Testis (tissue), 3 donors: ENCODE measurements around the gene P3H2. TPM values are rescaled to one million over a fixed set of nuclear protein-coding genes. Genes with fewer than 3 reads are reported as not detected.

Experiments
- DNase-seq: peaks from one replicate; pipeline ENCODE4 v3.0.0-alpha.2; 2019
- H3K27ac ChIP-seq, 2 donors: fragments of 200-600 bp; sonication (generic); one replicate each; pipeline ENCODE4 v1.5.1; 2019
- H3K27me3 ChIP-seq: fragments of 200-600 bp; sonication (generic); one replicate; pipeline ENCODE4 v1.5.1; 2019
- H3K36me3 ChIP-seq: fragments of 200-600 bp; sonication (generic); one replicate; pipeline ENCODE4 v1.5.1; 2017; ENCODE audit warnings: low read depth; ENCODE audit errors: missing control alignments
- H3K4me1 ChIP-seq: fragments of 200-600 bp; sonication (generic); one replicate; pipeline ENCODE4 v1.5.1; 2019
- H3K4me3 ChIP-seq, 2 donors: fragments of 200-600 bp; sonication (generic); one replicate each; pipeline ENCODE4 v1.5.1; 2017 to 2019
- H3K9me3 ChIP-seq: fragments of 200-600 bp; sonication (generic); one replicate; pipeline ENCODE4 v1.5.1; 2017
- POLR2A ChIP-seq: fragments of 450-650 bp; IDR thresholded peaks from one replicate; pipeline ENCODE4 v1.6.1; 2017; ENCODE audit warnings: antibody characterized with exemption, mild to moderate bottlenecking, moderate library complexity
- WGBS, 2 donors: methylation state at CpG; one replicate each; pipeline ENCODE4 v1.1.5; 2018; 5-methylcytosine and 5-hydroxymethylcytosine counted together
- intact Hi-C: fragments of 100-400 bp; cut with DNase I; formaldehyde crosslinking; loops from one replicate; pipeline ENCODE4 v1.15.1; 2023; ENCODE audit warnings: low total_unique reads
- polyA plus RNA-seq: library from polyadenylated mRNA; stranded (reverse); fragments of 350-450 nt; fragmentation: Illumina TruSeq; extraction: RNeasy Lipid Tissue Mini Kit (QIAGEN cat#74804); gene quantifications from one replicate; pipeline ENCODE4 v1.2.3, GENCODE V29; 2014; ENCODE audit warnings: low read depth, low replicate concordance; ENCODE audit not compliant: insufficient read depth
- total RNA-seq, 2 donors: library from RNA; depleted of rRNA; stranded (reverse); fragments of >200 nt; gene quantifications; one replicate each; pipeline ENCODE4 v1.2.3, GENCODE V29; 2016
- TF ChIP-seq, protein P1 (sequence below), 3 experiments: fragments of 450-650 bp in 2 of 3; fragments of 200-600 bp in 1 of 3; sonication (generic) in 1 of 3; IDR thresholded peaks; one replicate each; pipeline ENCODE4 v1.5.1; 2016 to 2019; ENCODE audit warnings: antibody characterized with exemption in 3 of 3, mild to moderate bottlenecking in 2 of 3, moderate library complexity in 1 of 3

Gene P3H2
- total and polyA plus RNA-seq, 3 donors from 2014 or later, result 7.2 to 11.0 (median 10.1) TPM

DNA sequence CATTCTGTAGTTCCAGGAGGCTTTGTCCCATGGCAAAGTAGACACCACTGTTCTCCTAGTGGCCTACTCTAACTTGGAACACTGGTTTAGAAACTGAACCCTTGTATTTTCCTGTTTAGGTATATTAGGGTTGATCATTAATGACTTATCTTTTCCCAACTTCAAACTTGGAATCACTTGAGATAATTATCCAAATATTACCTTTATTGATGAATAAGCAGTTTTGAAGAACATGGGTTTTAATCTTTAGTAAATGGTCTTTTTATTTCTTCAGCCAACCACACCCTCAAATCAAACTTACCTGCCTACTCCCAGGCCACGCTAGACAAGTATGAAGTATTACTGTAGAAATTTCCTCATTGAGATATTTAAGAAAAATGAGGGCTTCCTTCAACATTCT is 6.5 kb upstream of the P3H2 start:
- no peak overlapping the region for H3K27ac ChIP-seq
- no peaks in the 10 kb centered on the region for H3K9me3 ChIP-seq
- no peak for DNase-seq
- no peaks in the 10 kb centered on the region for H3K36me3 ChIP-seq
- 85 to 94% methylated on average over 1 of the region's 1 CpG for WGBS, 2 donors
- intact Hi-C loops, result no loop called here
- no peaks in the 10 kb centered on the region for H3K4me1 ChIP-seq
- no peak overlapping the region for H3K4me3 ChIP-seq
- TF ChIP-seq, protein P1, sequence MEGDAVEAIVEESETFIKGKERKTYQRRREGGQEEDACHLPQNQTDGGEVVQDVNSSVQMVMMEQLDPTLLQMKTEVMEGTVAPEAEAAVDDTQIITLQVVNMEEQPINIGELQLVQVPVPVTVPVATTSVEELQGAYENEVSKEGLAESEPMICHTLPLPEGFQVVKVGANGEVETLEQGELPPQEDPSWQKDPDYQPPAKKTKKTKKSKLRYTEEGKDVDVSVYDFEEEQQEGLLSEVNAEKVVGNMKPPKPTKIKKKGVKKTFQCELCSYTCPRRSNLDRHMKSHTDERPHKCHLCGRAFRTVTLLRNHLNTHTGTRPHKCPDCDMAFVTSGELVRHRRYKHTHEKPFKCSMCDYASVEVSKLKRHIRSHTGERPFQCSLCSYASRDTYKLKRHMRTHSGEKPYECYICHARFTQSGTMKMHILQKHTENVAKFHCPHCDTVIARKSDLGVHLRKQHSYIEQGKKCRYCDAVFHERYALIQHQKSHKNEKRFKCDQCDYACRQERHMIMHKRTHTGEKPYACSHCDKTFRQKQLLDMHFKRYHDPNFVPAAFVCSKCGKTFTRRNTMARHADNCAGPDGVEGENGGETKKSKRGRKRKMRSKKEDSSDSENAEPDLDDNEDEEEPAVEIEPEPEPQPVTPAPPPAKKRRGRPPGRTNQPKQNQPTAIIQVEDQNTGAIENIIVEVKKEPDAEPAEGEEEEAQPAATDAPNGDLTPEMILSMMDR (IDR thresholded peaks at IDR 0.05), result no peak
- no peak for TF ChIP-seq POLR2A
- no peaks in the 10 kb centered on the region for H3K27me3 ChIP-seq

DNA sequence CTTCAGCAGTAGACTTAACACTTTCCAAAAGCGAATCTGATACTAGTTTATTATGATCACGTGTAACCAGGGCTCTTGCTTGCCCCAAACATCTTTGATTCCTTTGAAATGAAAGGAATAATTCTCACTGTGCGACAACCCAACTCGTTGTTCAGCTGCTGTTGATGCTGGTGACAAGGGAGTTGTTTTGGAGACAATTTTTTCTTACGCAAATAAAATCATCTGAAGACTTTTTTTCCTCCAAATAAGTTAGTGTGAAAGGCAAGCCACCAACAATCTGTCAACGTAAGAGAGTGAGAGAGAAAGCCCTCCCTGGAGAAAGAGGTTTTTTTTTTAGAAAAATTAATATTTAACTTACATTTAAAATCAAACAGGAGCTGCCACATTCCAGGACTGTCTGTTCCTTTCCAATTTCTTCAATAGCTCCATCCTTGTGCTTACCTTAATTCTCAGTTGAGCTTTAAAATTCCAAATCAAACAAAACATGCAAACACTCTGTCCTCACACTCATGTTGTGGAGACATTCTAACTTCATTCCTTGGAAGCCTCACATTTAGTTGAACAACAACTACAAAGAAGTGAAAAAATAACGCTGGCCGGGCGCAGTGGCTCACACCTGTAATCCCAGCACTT is 4.9 kb upstream of the P3H2 start:
- no peaks in the 10 kb centered on the region for H3K27me3 ChIP-seq
- intact Hi-C loops, result no loop called here
- H3K9me3 ChIP-seq, result no peaks in the 10 kb centered on the region
- TF ChIP-seq POLR2A, result no peak
- TF ChIP-seq, protein P1 (IDR thresholded peaks at IDR 0.05), result no peak
- DNase-seq, result no peak
- 76 to 89% methylated on average over 9 of the region's 9 CpGs for WGBS, 2 donors
- no peak overlapping the region for H3K4me3 ChIP-seq
- H3K36me3 ChIP-seq, result no peaks in the 10 kb centered on the region
- peaks cover 5% of the 10 kb centered on the region for H3K4me1 ChIP-seq
- H3K27ac ChIP-seq, result no peak overlapping the region

DNA sequence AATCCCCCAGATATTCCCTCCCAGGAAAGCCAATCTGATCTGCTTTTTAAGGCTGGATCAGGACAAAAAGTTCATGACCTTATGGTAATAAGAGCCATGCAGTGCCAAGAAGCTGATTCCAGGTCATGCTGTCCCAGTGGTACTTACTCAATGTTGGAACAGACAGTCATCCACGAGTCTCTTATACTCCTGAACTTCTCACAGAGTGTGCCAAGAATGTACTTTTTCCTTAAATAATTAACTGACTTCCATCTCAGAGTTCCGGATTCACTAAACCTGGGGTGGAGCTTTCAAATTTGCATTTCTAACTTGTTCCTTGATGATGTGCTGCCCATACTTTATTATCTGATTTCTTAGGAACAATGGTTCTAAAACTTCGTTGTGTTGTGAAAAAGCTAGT is 3.4 kb upstream of the P3H2 start:
- Histone ChIP-seq H3K27ac (no peak overlapping the region), H3K9me3 (no peaks in the 10 kb centered on the region)
- intact Hi-C loops, result no loop called here

DNA sequence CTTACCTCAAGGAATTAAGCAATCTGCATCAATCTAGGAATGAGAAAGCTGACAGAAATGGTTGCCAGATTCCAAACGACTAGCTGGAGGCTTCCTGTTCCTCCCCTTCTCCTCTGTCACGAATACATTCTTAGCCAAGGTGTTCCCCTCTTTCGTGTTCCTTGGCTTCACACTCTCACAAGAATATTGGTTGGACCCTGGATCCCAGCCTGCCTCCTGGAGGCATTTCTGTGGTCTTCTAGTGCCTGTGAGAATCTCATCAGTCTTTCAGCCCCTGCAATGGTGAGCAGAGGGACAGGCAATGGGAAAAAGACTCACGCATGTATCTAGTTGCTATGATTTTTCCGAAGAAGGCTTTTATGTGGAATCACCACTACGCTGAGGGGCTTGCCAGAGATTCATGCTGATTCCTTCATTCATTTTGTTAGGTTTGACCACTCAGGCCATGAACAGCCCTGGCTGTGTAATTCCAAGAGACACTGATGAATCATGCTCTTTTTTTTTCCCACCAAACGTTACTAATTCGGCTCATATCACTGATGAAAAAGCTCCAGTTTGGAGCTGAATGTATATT is 1.6 kb upstream of the P3H2 start:
- TF ChIP-seq POLR2A, result no peak
- TF ChIP-seq, protein P1 (IDR thresholded peaks at IDR 0.05), result no peak

More for the DNA sequence above, 3.4 kb upstream of the P3H2 start:
- WGBS, 2 donors, result 56 to 71% methylated on average over 3 of the region's 3 CpGs
- no peak overlapping the region for H3K4me3 ChIP-seq
- DNase-seq, result no peak
- no peaks in the 10 kb centered on the region for H3K36me3 ChIP-seq
- TF ChIP-seq POLR2A, result no peak
- TF ChIP-seq, protein P1 (IDR thresholded peaks at IDR 0.05), result no peak
- peaks cover 5% of the 10 kb centered on the region for H3K4me1 ChIP-seq
- no peaks in the 10 kb centered on the region for H3K27me3 ChIP-seq

DNA sequence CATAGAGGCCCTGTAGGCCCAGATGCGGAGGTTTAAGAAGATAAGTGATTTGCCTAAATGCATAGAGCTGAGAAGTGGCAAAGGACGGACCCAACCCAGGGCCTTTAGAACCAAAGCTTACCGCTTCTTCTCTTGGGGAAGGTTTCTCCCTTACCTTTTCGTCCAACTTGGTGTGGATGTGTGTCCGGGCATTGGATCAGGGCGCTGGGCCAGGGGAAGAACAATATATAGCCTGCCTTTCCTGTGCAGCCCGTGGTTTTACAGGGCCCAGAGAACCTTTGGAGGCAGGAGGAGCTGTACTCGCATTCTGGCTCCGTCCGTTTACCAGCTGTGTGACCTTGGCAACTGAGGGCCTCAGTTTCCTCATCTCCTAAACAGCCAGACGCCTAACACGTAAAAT is 686 bp upstream of the P3H2 start:
- Histone ChIP-seq H3K36me3 (no peaks in the 10 kb centered on the region), H3K9me3 (no peaks in the 10 kb centered on the region), H3K27me3 (no peaks in the 10 kb centered on the region), H3K4me3 (peak overlapping the region; percentile 72 to 82), H3K27ac (peak overlapping the region in 1 of 2 donors; percentile 81), H3K4me1 (peaks cover 5% of the 10 kb centered on the region)
- intact Hi-C loops, result no loop called here
- TF ChIP-seq, protein P1 (IDR thresholded peaks at IDR 0.05), result no peak
- TF ChIP-seq POLR2A, result no peak
- no peak for DNase-seq
- 49 to 61% methylated on average over 6 to 12 of the region's 12 CpGs for WGBS, 2 donors

More for the DNA sequence above, 1.6 kb upstream of the P3H2 start:
- no peaks in the 10 kb centered on the region for H3K27me3 ChIP-seq
- no peak overlapping the region for H3K27ac ChIP-seq
- H3K4me3 ChIP-seq, result no peak overlapping the region
- no peak for DNase-seq
- H3K36me3 ChIP-seq, result no peaks in the 10 kb centered on the region
- H3K9me3 ChIP-seq, result no peaks in the 10 kb centered on the region
- WGBS, 2 donors, result 52 to 60% methylated on average over 8 of the region's 8 CpGs
- intact Hi-C loops, result no loop called here
- peaks cover 5% of the 10 kb centered on the region for H3K4me1 ChIP-seq
